Measurements from ENCODE around the gene TMEM108.

GRCh38 chr3:133025546-133025945 lies 12.6 kb upstream of the TMEM108 start:
- no peak for TF ChIP-seq CTCF (IDR thresholded peaks at IDR 0.05)
- TF ChIP-seq POLR2A (IDR thresholded peaks at IDR 0.05) = no peak

All from thyroid gland (tissue), 4 donors.